ENCODE data around the gene SLIT3.

The SLIT3 gene

GRCh38 chr5:168908207-168908606, 392.7 kb downstream of the SLIT3 start:
- no peak for DNase-seq

DNA sequence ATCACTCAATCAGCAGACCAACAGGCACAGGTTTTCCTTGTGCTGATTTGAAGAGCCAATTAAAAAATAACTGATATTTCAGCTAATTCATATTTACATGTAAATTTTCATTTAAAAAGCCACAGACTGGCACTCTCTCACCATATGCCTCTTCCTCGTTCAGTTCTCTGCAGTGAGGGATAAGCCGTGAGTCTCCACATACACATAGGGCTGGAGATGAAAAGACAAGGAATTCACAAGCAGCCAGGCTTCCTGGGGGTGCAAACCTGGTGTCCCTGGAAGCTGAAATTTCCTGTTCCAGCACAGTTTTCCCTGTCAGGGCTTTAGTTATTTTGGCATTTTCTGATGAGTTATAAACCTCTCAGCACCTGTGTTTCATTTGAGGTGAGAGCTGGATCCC, 397.9 kb downstream of the SLIT3 start:
- DNase-seq: no peak

GRCh38 chr5:168899673-168900072, 401.3 kb downstream of the SLIT3 start:
- no peak for DNase-seq

DNA sequence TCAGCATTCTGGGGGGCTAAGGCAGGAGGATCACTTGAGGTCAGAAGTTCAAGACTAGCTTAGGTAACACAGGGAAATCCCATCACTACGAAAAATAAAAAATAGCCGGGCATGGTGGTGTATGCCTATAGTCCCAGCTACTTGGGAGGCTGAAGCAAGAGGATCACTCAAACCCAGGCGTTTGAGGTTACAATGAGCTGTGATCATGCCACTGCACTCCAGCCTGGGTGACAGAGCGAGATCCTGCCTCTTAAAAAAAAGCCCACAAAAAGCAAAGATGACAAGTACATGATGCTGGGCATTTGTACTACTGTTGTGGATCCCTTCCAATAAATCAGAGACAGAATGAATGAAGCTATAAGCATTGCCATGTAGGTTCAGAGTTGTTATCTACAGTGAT, 401.7 kb downstream of the SLIT3 start:
- no peak for DNase-seq

DNA sequence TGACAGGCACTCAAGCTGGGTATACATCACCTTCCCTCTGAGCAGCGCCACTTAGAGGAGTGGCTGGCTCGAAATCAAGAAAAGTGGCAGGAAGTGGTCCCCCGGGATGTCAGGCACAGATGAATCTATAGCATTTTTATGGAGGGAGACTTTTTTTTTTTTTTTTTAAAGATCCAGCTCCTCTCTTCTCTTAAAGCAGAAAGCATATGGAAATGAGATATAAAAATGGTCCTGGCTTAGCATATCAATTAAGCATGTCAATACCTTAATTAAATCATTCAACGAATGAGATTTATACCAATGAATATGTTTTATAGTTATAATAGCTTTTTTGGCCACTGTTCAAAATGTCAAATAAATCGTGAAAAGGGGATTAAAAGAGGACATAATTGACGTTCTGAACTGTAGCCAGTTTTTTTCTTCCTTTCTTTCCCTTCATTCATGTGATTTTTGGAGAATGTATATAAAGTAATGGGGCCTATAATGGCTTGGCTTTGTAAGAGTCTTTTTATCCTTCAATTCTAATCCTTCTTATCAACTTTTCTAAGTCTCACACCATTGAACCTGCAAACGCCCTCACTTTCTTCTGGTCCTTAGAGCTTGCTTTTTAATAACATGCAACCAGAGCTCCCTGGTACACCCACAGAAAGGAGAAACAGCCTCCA, 402.6 kb downstream of the SLIT3 start:
- no peak for DNase-seq

- no peak for DNase-seq
These were observed 403.4 kb downstream of the SLIT3 start for GRCh38 chr5:168897387-168898122.

DNA sequence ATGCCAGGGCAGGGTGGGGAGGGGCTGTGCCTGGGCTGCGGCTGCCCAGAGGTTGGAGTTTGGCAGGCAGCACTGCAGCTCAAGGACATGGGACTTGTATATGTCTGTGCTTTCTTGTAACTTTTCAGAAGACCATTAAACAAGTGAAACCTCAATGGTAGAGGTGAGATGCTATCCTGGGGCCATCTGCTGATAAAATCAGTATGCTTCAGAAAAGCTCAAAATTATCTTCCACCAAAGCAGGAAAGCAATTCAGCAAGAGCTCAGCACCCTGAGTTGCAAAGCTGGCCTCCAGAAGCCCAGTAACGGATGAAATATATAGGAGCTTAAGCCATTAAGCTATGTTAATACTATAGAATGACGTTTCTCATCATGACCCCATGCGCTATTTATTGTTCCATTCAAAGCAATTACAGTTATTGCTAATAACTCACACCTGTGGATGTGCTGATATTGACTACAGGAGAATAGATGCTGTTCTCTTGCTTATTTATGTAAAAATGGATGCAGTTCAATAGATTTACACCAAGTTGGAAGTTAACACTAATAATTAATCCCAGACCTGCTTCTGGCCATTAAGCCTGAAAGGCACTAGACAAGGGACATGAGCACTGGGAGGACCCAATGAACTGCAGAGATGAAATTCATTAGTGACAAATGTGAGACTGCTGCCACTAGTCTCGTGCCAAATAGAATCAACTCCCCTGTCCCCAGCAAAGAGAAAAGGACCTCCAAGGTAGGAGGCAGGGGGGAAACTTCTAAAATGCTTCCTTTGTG, 405.5 kb downstream of the SLIT3 start:
- no peak for DNase-seq

DNA sequence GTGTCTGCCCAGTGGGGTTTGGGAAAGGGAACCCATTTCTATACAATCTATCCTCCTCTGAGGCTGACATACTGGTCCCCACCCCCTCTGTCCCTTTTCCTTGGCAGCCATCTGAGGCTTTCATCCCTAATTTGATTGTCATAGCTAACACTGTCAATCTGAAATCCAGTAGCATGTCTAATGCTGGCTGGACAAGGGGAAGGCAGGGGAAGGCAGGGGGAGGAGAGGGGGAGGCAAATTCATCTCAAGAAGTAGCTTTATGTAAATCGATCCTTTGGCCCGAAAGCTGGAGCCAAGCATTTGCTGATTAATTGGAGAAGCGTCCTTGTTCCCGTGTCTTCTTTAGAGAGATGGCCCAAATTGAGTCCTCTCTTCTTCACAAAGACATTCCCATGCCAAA, 407.7 kb downstream of the SLIT3 start:
- DNase-seq: no peak

DNA sequence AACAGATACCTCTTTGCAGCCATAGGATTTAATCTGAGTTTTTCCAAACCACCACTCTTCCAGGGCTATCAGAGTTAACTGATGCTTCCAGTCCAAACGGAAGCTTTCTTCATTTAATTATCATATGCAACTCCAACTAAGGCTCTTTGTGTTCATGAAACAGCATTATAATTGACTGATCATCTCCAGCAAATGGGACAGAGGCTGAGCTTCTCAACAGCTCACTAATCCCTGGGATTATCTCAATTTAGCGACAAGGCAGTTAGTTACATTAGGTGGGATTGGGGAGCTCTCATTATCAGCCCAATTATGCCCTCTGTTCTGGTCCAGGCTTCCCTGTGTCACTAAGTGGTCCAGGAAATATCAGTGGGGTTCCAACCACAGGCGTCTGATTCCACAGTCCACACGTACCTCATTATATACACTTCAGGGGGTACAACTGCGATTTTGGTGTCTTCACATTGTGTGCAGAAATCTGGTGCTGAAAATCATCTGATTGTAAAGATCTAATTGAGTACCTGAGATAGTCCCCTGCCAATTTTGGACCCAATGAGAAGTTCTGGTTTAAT, 408.2 kb downstream of the SLIT3 start:
- DNase-seq: no peak

GRCh38 chr5:168890816-168891812, 409.8 kb downstream of the SLIT3 start:
- no peak for DNase-seq

DNA sequence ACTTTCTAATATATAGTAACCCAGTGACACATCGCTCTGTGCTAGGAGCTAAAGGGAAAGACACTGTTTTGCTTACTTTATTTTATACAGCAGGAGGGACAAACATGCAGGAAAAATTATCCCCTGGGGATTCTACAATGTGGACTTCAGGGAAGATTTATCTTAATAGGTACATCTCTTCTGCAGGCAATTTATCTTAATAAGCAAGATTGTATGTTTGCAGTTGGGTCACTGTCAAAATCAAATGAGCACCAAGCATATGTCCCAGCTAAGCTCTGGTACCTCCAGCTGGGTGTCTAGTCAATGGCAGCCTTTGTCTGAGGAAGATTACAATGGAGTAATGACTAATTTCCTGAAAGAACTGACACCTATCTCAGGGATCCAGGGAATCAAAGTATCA, 411.9 kb downstream of the SLIT3 start:
- DNase-seq: no peak

DNA sequence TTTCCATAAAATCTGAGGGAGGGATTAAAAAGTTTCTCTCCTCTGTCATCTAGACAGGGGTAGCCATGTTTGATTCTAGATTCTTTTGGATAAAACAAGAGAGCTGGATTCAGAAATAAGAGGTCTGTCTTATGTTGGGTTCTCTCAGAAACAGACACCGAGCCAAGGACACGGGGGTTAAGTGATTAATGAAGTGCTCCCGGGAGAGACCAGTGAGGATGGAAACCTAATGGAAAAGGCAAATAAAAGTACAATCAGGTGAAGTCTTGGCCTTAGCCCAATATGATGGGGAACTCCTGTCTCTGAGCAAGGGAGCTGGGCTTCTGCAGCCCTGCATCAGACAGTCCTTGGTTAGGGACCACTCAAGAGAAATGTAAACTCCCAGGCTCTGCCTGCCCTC, 413.0 kb downstream of the SLIT3 start:
- no peak for DNase-seq

- DNase-seq: no peak
These were observed 414.8 kb downstream of the SLIT3 start for GRCh38 chr5:168886157-168886556.

DNA sequence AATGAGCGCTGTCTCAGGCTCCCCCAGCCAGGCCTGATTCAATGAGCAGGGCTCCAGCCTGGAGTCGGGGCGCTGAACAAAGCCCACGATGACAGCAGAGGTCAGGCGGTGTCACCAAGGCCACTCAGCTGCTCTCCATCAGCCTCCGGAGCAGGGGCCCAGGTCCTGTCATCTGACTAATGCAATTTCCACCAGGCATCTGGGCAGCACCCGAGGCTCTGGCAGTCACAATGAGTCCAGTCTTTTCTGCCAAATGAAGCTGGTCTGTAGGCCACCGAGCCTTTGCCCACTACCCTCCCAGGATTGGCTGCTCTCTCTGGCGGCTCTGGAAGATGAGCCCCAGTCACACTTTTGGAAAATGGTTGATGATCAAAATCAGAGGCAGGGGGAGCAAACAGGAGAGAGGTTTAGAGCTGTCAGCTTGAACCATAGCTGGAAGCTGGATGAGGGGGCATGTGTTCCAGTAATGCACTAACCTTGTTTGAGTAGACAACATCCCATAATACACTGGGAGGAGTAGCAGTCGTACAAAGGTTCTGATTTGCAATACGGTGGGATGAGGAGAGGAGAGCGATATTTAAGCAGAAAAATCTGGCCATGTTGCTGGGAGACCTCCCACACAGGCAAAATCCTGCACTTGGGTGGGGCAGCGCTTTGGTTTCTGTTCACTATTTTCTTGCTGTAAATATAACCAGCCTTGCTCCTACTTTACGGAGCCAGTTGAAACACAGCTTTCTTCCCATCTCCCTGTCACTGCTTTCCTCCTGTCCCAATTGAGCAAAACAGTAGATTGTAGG, 415.4 kb downstream of the SLIT3 start:
- DNase-seq: no peak

DNA sequence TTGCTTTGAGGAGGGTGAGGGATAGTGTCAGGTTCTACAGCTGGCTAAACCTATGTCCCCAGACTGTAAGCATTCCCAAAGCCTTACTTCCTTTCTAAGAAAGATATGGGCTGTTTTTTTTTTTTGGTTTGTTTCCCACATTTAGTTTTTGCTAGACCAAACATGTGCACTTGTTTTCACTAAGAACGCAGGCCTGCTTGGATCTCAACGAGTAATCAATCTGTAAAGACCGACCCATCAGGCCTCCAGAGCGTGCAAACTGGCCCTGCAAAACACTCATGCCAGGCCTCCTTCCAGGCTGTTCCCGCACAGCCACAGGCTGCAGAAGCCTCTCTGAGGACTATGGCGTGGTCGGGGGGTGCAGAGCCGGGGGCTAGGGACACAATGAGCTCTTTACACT, 416.9 kb downstream of the SLIT3 start:
- DNase-seq: no peak

- DNase-seq: no peak
These were observed 417.6 kb downstream of the SLIT3 start for GRCh38 chr5:168883281-168883741.

DNA sequence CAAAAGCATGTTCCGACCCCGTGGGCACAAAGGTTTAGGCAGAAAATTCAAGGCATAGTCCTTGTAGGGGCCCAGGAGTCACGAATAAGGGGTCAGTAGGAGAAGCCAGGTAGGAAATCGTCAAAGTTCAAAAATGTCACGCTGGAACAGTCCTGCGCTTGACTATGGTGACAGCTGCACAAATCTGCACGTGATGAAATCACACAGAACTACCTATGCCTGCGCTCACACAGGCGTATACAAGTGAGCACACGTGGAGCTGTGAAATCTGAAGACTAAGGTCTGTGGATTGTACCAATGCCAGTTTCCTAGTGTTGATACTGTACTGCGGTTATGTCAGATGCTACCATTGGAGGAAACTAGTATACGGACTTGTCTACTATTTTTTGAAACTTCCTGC, 418.7 kb downstream of the SLIT3 start:
- no peak for DNase-seq

GRCh38 chr5:168881427-168882149, 419.4 kb downstream of the SLIT3 start:
- no peak for DNase-seq

DNA sequence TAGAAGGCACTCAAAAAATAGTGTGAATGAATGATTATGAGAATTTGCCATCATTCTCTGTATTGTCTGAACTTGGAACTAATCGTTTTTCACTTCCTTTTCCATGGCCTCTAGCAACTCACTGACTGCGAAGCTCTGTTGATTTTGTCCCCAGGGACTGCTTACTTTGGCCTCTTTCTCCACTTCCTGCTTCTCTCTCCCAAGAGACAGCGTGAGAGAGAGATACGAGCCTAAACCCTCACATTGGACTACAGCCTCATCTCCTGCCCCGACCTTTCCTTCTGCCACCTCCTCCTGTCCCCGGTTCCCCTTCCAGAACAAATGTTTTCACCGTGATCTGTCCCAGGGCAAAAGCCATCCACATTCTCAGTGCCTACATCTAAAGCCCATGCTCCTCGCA, 421.0 kb downstream of the SLIT3 start:
- no peak for DNase-seq

DNA sequence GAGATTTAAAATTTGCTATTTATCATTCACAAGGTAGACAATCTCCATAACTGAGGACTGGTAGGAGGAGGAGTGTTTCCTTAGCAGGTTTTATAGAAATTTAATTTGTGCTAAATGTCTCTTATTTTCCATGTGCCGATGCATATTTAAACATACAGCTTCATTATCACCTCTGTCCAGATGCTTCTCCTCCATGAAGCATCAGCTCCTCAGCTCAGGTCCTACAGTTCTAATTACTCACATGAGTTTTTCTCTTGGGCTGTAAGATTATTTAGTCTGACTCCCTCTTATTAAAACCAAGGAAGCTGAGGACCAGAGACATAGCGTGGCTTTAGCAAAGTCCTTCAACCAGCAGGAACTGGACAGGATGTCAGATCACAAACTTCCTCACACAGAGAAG, 421.6 kb downstream of the SLIT3 start:
- no peak for DNase-seq
